GM08714 (cell line): Measurements from ENCODE around the gene PGPEP1.

ENCODE experiments used
- H3K4me3 ChIP-seq: fragments of 200-500 bp; sonication (Bioruptor generic); 2 replicates; pipeline ENCODE4 v1.5.1; 2014; ENCODE audit warnings: mild to moderate bottlenecking, low read length, inconsistent platforms
- ZNF274 ChIP-seq: IDR thresholded peaks from 2 replicates; pipeline ENCODE4 v1.6.1; 2012; ENCODE audit warnings: mild to moderate bottlenecking, low read depth, low read length

The PGPEP1 gene

GRCh38 chr19:18415178-18415867 is 74.9 kb downstream of the PGPEP1 start:
- no peak for TF ChIP-seq ZNF274
- H3K4me3 ChIP-seq = no peak overlapping the region; the same call in 1 of the 2 replicates

GRCh38 chr19:18416778-18417249 is 76.4 kb downstream of the PGPEP1 start:
- TF ChIP-seq ZNF274 = no peak
- peak overlapping the region; percentile 29; the same call in 1 of the 2 replicates for H3K4me3 ChIP-seq

- no peak for TF ChIP-seq ZNF274
- peak overlapping the region; percentile 29; the same call in 1 of the 2 replicates for H3K4me3 ChIP-seq
Observed at GRCh38 chr19:18417250-18418028, 77.0 kb downstream of the PGPEP1 start.

- no peak for TF ChIP-seq ZNF274
- no peak overlapping the region; the same call in 1 of the 2 replicates for H3K4me3 ChIP-seq
Observed at GRCh38 chr19:18418029-18418482, 77.7 kb downstream of the PGPEP1 start.

- no peak for TF ChIP-seq ZNF274
- H3K4me3 ChIP-seq = no peak overlapping the region; the same call in 1 of the 2 replicates
Observed at GRCh38 chr19:18418483-18419194, 78.2 kb downstream of the PGPEP1 start.

- no peak for TF ChIP-seq ZNF274
- H3K4me3 ChIP-seq = peak within 1 kb of the TSS; percentile 68
Observed at GRCh38 chr19:18419195-18419698, 78.8 kb downstream of the PGPEP1 start, which contains the start of gene SSBP4. SSBP4 (plus strand) TSS chr19:18419398; CDS start chr19:18419649, 251 bp downstream.
